IMR-90 (cell line): ENCODE results near the gene NANOS3. TPM values are rescaled to one million over a fixed set of nuclear protein-coding genes. Genes with fewer than 3 reads are reported as not detected.

Experiments used
- POLR2A ChIP-seq: IDR thresholded peaks from 2 replicates; pipeline ENCODE4 v1.6.1; 2012; ENCODE audit warnings: mild to moderate bottlenecking, low read depth, low read length
- RAD21 ChIP-seq: IDR thresholded peaks from 2 replicates; pipeline ENCODE4 v1.6.1; 2012; ENCODE audit warnings: low read length, improper control_type of control experiment
- RFX5 ChIP-seq: IDR thresholded peaks from 2 replicates; pipeline ENCODE4 v1.8.0; 2012; ENCODE audit warnings: low read depth, mild to moderate bottlenecking, low read length, moderate library complexity
- polyA plus RNA-seq, 3 experiments: library from polyadenylated mRNA; depleted of rRNA; stranded (reverse); fragments of >200 nt; gene quantifications; 2 replicates each; pipeline ENCODE4 v1.2.3, GENCODE V29; 2012; ENCODE audit warnings: low replicate concordance in 1 of 3
- total RNA-seq: library from RNA; depleted of rRNA; stranded (reverse); fragments of >200 nt; gene quantifications from 2 replicates; pipeline ENCODE4 v1.2.3, GENCODE V29; 2012
- TF ChIP-seq, protein P1 (sequence below): fragments of 150-350 bp; IDR thresholded peaks from 2 replicates; pipeline ENCODE4 v1.6.1; 2016; ENCODE audit warnings: low read depth, mild to moderate bottlenecking, low read length, moderate library complexity, borderline replicate concordance

NANOS3 gene
- total and polyA plus RNA-seq, 2 of the 4 experiments (the other 2 are of a cell fraction), result 0.63 TPM; not detected in 1

DNA sequence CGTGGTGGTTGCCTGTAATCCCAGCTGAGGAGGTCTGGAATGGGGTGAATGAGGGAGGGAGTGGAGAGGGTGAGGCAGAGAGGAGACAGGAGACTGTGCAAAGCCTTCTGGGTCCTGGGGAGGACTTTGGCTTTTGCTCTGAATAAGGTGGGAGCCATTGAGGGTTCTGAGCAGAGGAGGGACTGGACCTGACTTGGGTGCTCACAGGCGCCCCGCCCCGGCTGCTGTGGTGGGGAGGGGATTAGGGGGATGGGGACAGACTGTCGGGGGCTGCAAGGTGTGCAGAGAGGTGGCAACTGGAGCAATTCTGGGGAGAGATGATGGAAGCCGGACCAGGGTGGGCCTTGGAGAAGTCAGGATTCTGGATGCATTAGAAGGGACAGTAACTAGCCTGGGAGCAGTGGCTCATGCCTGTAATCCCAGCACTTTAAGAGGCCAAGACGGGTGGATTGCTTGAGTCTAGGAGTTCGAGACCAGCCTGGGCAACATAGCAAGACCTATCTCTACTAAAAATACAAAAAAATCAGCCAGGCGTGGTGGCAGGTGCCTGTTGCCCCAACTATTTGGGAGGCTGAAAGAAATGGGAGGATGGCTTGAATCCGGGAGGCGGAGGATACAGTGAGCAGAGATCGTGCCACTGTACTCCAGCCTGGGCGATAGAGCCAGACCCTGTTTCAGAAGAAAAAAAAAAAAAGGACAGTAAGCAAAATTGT is 16.1 kb upstream of the NANOS3 start (continued):
- TF ChIP-seq, protein P1, sequence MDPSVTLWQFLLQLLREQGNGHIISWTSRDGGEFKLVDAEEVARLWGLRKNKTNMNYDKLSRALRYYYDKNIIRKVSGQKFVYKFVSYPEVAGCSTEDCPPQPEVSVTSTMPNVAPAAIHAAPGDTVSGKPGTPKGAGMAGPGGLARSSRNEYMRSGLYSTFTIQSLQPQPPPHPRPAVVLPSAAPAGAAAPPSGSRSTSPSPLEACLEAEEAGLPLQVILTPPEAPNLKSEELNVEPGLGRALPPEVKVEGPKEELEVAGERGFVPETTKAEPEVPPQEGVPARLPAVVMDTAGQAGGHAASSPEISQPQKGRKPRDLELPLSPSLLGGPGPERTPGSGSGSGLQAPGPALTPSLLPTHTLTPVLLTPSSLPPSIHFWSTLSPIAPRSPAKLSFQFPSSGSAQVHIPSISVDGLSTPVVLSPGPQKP, result no peak
- TF ChIP-seq RAD21, result no peak
- TF ChIP-seq RFX5, result no peak
- no peak for TF ChIP-seq POLR2A
